Measurements from ENCODE around the gene LAMA2.

DNA sequence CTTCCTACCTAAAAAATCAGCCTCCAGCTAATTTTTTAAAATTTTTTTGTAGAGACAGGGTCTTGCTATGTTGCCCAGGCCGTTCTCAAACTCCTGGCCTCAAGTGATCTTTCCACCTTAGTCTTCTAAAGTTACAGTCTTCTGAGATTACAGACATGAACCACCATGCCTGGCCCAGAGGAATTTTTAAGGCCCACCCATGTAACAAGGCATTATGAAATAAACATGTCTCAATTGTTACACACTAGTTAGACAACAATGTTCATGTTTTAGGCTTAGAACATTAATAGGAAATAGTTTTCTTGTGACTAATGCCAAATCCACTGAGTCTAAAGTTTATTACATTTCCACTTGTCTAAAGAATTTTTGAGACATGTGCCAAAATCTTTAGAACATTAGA lies 221.2 kb downstream of the LAMA2 start:
- no peak for TF ChIP-seq EZH2phosphoT487 (IDR thresholded peaks at IDR 0.05; ENCODE audit: low read depth, severe bottlenecking, unreplicated experiment)
- TF ChIP-seq, protein P1, sequence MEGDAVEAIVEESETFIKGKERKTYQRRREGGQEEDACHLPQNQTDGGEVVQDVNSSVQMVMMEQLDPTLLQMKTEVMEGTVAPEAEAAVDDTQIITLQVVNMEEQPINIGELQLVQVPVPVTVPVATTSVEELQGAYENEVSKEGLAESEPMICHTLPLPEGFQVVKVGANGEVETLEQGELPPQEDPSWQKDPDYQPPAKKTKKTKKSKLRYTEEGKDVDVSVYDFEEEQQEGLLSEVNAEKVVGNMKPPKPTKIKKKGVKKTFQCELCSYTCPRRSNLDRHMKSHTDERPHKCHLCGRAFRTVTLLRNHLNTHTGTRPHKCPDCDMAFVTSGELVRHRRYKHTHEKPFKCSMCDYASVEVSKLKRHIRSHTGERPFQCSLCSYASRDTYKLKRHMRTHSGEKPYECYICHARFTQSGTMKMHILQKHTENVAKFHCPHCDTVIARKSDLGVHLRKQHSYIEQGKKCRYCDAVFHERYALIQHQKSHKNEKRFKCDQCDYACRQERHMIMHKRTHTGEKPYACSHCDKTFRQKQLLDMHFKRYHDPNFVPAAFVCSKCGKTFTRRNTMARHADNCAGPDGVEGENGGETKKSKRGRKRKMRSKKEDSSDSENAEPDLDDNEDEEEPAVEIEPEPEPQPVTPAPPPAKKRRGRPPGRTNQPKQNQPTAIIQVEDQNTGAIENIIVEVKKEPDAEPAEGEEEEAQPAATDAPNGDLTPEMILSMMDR (IDR thresholded peaks at IDR 0.05; ENCODE audit: poor library complexity), result no peak
